ENCODE measurements around the gene ANKRD10.
"Not testable (repeated sequence)": the region's sequence is repeated elsewhere in the genome, so short reads cannot be mapped to it uniquely, and the experiment has no call there.

The ANKRD10 gene

DNA sequence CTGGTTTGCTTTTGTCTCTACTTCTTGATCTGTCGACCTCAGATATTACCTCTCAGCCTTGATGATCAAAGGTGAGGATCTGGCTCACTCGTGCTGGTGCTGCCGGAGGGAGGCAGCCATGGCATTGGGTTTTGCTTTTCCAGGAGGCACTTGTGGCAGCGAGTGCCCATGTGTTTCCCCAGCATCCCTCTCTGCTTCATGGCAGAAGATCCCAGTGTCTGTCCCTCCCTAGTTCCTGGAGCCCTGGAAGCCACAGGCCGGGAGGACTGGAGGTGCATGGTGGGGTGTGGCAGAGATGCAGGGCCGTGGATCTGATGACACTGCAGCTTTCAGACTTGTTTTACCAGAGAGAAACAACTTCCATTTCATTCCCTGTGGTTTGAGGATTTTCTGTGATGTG, 47.5 kb downstream of the ANKRD10 start:
- DNase-seq (ENCODE audit: low read depth, low spot score) = no peak

DNA sequence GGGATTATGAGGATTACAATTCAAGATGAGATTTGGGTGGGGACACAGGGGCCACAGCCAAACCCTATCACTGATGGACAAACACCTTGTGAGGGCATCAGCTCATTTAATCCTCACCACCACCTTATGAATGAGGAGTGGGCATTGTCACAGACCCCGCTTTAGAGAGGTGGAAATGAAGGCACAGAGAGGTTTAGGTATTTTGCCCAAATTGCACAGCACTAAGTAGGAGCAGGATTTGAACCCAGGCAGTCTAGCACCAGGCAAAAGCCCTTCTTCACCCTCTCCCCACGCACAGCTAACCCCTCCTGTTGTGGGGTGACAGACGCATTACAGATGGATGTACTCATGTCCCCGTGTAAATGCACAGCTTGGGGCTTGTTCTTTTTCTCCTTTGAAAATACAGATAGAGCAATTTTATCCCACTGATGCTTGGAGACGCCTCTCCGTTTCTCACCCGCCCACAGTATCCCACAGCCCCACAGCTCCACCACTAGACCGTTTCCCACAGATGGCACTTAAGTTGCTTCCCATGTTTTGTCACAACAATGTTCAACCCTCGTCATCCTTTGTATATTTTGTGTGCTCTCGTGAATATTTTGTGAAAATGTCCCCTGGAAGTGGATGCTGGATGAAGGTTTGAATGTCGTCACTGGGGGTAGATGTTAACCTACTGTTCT, 48.2 kb downstream of the ANKRD10 start:
- no peak for DNase-seq (ENCODE audit: low read depth, low spot score)

DNA sequence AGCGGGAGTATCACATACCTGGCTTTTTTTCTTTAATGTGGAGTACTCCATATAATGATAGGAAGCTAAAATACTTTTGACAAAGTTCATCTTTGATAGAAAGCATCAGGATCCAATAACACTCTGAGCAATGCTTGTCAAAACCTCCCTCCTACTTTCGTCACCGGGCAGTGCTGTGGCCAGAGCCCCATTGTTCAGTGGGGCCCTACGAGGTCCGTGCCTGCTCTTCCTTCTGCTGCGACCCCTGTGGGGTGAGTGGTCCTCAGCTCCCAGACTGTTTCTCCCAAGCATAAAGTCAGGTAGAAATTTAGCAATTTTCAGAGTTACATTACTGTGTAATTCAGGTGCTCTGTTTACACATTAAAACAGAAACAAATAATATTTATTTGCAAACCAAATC, 51.2 kb downstream of the ANKRD10 start:
- no peak for DNase-seq (ENCODE audit: low read depth, low spot score)

DNA sequence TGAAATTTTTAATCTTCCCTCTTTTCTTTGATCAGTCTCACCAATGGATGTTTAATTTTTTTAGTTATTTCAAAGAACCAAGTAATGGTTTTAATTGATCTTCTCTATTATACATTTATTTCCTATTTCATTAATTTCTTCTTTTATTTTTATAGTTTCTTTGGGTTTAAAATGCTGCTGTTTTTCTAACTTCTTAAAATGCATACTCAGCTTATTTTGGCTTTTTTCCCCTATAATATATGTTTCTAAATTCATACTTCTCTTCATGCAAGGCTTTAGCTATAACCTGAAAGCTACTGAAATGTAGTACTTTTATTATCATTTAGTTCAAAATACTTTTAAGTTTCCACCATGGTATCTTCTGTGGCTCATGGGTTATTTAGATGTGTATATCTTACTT, 53.9 kb downstream of the ANKRD10 start:
- DNase-seq (ENCODE audit: low read depth, low spot score) = no peak

DNA sequence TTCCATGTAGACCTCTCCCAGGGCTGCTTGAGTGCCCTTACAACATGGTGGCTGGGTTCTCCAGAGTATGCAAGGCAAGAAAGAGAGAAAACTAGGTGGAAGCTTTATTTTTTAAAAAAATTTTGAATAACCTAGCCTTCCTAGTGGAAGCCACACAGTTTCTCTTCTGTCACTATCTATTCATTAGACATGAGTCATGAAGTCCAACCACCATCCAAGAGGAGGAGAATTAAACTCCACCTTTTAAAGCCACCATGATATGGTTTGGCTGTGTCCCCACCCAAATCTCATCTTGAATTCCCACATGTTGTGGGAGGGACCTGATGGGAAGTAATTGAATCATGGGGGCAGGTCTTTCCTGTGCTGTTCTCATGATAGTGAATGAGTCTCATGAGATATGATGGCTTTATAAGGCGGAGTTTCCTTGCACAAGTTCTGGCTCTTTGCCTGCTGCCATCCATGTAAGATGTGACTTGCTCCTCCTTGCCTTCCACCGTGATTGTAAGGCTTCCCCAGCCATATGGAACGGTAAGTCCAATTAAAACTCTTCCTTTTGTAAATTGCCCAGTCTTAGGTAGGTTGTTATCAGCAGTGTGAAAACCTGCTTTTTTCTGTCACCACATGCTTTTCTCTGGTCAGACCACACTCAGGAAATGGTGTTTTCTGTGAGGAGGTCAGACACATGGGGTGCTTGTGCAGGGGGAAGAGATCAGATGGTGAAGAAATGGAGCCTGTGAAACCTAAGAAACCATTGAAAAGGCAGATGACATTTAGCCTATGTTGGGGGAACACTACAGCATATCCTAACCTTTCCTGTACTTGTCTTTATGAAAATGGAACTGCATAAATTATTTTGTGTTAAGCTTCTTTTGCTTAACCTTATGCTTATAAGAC, 57.7 kb downstream of the ANKRD10 start:
- DNase-seq (ENCODE audit: low read depth, low spot score) = no peak

DNA sequence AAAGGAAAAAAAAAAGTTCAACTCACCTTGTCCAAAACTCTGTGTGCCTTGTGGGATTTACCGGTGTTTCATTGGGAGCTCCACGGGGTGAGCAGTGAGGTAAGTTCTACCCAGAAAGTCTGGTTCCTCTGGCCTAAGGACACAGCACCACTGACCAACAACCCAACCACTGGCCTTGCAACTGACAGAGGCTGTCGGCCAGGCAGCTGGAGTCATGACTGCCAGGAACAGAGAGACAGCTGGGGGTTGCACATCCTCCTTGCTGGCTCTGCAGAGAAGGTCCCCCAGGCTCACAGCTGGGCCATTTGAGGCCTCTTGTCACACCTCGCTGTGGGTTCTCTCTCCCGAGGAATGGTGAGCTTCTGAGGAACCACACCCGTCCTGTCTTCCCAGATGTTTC, 59.5 kb downstream of the ANKRD10 start:
- no peak for DNase-seq (ENCODE audit: low read depth, low spot score)

DNA sequence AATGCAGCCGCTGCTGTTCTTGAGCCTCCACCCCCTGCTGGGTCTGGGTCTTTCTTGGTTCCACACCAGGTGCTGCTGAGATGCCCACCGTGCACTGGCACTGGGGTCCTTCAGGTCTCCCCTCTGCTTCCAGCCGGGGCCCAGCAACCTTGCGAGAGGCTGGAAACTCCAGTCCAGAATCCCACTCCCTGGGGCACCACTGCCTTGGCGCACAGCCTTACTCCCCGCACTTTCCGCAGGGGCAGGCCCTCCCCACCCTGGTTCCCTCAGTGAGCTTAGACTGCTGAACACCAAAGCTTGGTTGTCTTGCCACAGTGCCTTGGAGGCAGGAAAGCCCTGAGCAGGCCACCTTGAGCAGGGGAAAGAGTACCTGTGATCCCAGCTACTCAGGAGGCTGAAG, 60.0 kb downstream of the ANKRD10 start:
- DNase-seq (ENCODE audit: low read depth, low spot score) = no peak

DNA sequence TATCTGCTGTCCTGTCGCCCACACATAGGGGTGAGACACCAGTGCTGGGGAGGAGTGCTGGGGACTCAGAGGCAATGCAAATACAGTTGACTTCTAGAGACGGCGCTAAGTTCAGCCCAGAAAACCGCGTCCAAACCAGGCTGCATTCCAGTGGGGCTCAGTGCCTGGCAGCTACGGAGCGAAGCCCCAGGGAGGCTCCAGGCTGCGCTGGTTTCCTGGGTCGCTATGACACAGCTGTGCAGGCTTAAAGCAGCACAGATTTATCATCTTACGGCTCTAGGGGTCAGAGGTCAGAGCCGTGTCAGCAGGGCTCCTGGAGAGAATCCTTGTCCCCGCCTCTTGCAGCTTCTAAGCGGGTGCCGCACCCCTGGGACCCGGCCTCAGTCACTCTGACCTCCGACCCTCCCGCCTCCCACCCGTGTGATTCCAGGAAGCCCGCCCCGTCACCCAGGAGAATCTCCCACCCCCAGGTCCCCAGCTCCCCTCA, 61.6 kb downstream of the ANKRD10 start:
- DNase-seq (ENCODE audit: low read depth, low spot score) = no peak

DNA sequence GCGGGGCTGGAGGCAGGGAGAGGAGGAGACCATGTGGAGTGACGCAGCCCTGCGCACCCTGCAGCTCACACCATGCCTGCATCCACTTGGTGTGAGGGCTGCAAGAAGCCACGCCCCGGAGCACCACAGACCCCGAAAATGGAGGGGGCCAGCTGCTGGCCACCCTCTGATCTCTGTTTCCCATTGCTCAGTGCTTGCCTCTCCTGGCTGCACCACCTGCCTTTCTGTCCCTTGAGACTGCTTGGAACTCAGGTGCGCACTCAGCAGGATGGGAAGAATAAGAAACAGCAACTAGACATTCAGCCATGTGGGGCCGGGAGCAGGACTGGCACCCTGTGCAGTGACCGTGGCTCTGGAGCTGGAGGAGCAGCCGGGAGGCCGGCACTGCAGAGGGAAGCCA, 64.0 kb downstream of the ANKRD10 start:
- no peak for DNase-seq (ENCODE audit: low read depth, low spot score)

DNA sequence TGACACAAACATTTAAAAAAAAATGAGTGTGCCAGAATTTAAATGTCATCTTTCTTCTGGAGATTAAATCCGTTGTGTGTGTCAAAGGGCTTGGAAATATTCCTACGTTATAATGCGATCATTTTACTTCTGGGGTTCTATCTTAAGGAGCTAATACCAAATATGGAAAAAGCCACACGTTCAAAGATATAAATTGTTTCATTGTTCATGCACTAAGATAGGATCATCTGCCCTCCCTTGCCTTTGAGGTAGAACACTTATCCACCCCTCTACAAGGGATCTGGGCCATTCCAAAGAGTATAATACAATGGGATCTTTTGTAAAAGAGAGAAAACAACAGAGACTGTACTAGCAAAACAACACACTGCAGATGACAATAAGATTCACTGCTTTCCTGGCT, 64.9 kb downstream of the ANKRD10 start:
- DNase-seq (ENCODE audit: low read depth, low spot score) = no peak

DNA sequence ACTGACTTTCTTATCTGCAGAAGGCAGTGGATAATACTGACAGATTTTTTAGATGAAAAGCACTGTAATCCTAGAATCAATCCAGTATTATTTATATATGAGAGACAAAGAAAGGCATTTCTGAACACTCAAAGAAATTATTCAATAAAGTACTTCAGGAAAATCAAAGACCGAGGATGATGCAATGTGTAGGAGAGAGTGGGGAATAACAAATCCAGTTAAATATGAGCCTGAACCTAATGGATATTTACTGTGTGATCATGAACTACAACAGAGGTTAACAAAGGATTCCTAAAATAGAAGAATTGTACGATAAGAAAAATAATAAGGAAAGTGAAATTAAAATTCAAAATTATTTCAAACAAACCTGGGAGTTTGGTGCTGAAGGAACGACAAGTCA, 69.3 kb downstream of the ANKRD10 start:
- DNase-seq (ENCODE audit: low read depth, low spot score) = no peak

DNA sequence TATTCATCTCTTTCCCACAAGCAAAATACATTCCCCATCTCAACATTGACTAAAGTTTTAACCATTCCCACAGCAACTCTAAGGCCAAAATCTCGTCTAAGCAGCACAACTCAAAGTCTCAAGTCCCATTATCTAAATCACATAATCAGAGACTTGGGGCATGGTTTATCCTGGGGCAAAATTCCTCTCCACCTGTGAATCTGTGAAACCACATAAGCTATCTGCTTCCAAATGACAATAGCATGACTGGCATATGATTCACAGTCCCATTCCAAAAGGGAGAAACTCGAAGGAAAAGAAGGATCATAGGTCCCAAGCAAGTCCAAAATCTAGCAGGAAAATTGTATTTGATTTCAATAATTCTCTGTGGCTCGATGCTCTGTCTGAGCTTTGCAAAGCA, 73.0 kb downstream of the ANKRD10 start:
- no peak for DNase-seq (ENCODE audit: low read depth, low spot score)

DNA sequence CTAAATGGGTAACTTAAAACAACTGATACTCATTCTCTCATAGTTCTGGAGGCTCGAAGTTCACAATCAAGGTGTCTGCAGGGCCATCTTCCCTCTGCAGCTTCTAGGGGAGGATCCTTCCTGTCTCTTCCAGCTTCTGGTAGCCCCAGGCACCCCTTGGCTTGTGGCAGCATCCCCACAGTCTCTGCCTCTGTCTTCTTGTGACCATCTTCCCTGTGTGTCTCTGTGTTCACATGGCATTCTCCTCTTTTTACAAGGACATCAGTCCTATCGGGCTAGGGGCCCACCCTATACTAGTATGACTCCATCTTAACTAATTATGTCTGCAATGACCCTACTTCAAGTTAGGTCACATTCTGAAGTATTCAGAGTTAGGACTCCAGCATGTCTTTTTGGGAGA, 73.5 kb downstream of the ANKRD10 start:
- DNase-seq (ENCODE audit: low read depth, low spot score) = no peak

DNA sequence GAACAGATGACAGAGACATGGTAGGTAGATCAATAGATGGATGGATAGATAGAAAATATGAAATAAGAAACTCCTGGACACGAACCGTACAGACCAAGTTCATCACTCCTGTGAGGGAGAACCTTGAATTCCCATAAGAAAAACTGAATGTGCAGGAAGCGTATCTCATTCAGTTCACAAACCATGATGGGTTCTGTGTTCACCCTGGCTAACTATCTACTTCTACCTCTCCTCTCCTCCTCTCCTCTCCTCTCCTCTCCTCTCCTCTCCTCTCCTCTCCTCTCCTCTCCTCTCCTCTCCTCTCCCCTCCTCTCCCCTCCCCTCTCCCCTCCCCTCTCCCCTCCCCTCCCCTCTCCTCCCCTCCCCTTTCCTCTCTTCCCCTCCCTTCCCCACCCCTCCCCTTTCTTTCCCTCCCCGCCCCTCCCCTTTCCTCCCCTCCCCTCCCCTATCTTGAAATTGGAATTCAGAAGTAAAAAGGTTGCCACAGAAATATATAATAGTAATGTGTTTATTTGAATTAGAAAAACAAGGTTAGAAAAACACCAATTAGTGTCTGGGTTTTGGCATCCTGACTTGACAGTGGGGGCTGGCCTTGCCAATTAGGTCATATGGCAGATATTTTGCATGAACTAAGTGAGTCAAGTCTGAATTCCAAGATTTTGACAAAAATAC, 75.9 kb downstream of the ANKRD10 start:
- DNase-seq (ENCODE audit: low read depth, low spot score) = no peak

DNA sequence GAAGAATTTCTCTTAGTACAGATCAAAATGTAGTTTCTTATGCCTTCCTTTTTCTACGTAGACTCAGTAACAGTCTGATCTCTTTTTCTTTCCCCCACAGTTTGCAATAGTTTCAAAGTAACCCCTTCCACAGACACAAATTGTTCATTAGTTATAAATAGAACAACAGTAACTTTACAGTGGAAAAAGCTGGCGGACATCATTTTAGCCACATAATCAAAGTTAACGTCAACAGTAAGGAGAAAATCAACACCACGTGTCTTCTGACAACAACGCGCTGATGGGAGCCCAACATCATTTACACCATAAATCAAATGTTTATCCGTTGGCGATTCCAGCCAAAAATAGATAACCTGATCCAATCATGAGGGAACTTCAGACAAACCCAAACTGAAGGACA, 76.8 kb downstream of the ANKRD10 start:
- DNase-seq (ENCODE audit: low read depth, low spot score) = no peak

DNA sequence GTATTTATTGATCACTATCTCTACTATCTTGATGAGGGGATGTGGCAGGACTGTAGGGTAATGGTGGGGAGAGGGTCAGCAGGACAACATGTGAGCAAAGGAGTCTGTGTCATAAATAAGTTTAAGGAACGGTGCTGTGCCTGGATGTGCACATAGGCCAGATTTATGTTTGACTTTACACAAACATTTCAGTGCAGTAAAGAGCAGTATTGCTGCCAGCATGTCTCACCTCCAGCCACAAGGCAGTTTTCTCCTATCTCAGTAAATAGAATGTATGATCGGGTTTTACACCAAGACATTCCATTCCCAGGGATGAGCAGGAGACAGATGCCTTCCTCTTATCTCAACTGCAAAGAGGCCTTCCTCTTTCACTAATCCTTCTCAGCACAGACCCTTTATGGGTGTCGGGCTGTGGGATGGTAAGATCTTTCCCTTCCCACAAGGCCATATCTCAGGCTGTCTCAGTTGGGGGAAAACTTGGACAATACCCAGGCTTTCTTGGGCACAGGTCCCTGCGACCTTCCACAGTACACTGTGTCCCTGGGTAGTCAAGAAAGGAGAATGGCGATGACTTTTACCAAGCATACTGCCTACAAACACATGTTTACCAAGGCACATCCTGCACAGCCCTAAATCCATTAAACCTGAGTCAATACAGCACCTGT, 77.3 kb downstream of the ANKRD10 start:
- not testable (repeated sequence) for DNase-seq (ENCODE audit: low read depth, low spot score)

DNA sequence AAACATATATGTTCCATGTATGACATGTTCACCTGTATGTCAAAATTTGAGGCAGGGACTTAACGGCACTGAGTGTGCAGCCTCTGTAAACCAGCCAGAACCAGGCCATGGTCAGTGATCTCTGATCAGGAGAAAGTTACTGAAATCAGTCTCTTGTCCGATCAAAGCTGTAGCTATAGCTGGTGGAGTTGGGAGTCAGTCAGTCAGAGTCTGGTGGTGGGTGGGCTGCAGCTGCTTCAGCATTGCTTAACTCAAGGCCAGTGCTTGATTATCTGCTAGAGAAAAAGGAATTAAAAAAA, 78.3 kb downstream of the ANKRD10 start:
- DNase-seq (ENCODE audit: low read depth, low spot score) = no peak

DNA sequence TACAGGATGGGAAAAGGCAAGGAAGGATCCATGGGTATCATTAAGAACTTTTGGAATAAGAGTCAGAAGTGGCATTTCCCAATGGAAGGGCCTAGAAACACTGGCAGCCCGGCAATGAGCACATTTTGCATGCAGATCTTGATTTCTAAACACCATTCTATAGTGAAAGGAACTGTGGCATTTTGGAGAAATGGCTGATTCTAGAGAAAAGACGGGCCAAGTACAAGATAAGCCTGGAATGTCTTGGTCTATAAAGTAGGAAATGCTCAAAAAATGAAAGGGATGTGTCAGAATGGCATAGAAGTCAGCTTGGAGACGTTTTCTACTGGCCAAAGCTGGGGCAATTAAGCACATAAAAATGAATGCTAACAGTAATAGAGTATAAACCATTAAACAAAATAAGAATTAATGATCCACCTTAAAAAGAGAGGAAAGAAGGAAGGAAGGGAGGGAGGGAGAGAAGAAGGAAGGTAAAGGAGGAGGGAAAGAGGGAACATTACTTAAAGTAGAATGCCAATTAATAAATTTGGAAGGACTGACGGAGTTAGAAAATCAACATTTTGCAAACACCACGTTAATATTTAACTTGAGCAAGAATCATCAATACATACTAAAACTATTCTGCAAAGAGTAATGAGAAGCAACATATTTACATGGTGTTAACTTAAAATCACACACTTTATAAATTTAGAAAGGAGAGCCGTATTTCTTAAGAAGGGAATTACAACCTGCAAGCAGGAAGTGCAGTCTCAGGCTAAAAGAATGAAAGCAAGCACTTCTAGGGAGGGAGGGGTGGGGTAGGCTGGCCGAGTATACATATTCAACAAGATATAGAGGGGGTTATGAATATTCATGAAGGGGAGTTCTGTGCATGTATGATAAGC, 78.9 kb downstream of the ANKRD10 start:
- no peak for DNase-seq (ENCODE audit: low read depth, low spot score)

DNA sequence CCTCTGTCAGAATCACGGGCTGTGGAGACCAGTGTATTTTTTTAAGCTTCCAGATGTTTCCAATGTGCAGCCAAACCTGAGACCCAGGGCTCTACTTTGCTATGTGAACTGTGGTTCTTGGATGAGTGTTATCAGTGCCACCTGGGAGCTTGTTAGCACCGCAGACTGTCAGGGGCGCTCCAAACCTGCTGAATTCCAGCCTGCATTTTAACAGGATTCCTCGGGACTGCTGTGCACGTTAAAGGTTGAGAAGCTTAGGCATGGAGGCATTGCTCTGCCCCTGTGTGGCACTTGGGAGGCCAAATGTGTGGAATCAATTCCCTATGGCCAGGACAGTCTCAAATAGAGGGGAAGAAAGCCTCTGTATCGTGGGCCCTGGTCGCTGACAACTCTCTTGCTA, 80.3 kb downstream of the ANKRD10 start:
- no peak for DNase-seq (ENCODE audit: low read depth, low spot score)

DNA sequence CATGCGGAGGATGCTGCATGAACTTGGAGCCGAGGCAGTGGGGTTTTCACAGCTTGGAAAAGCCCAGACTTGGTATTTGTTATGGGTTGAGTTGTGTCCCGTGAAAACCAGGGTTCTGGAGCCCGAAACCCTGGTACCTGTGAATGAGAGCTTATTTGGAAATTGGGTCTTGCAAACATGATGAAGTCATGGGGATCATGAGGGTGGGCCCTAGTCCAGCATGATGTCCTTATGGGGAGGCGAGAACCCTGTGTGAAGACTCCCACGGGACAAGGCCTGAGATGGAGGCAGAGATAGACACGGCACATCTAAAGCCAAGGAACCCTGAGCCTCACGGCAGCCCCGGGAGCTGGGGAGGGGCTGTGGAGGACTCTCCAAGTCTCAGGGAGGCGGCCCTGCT, 82.3 kb downstream of the ANKRD10 start:
- DNase-seq (ENCODE audit: low read depth, low spot score) = no peak

DNA sequence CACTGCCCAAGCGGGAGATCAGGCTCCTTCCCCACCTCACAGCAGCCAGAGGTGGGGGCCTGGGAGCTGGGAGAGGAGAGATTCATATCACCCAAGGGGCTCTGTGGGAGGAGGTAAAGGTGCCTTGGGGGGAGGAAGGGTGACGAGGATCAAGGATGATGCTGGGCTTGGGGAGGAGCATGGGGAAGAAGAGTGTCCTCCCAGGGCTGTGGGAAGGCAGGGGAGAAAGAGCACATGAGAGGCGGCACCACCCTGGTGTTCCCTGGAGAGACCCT, 82.7 kb downstream of the ANKRD10 start:
- DNase-seq (ENCODE audit: low read depth, low spot score) = no peak
